Measurements from ENCODE around the gene ZDHHC11B. TPM values are rescaled to one million over a fixed set of nuclear protein-coding genes. Genes with fewer than 3 reads are reported as not detected.
"Not testable (repeated sequence)": the region's sequence is repeated elsewhere in the genome, so short reads cannot be mapped to it uniquely, and the experiment has no call there.

Gene ZDHHC11B
- total and polyA plus RNA-seq, 9 donors = 3.8 to 51.1 (median 10.4) TPM

DNA sequence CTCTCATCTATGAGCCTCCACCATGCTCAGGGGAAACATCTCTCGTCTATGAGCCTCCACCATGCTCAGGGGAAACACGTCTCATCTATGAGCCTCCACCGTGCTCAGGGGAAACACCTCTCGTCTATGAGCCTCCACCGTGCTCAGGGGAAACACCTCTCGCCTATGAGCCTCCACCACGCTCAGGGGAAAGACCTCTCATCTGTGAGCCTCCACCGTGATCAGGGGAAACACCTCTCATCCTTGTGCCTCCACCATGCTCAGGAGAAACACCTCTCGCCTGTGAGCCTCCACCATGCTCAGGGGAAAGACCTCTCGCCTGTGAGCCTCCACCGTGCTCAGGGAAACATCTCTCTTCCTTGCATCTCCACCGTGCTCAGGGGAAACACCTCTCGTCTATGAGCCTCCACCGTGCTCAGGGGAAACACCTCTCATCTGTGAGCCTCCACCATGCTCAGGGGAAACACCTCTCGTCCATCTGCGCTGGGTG, 30.3 kb downstream of the ZDHHC11B start:
- H3K4me3 ChIP-seq (ENCODE audit: low read length); H3K27ac ChIP-seq (ENCODE audit: low read length); H3K9me3 ChIP-seq (replicated peaks; ENCODE audit: control insufficient read depth, low read depth, low read length); H3K27me3 ChIP-seq (ENCODE audit: control insufficient read depth, insufficient read depth, low read length); H3K36me3 ChIP-seq (ENCODE audit: control insufficient read depth, insufficient read depth, low read length): not testable (repeated sequence)
- H3K4me1 ChIP-seq (ENCODE audit: control insufficient read depth, insufficient read depth, low read length) = peaks cover 31% of the 10 kb centered on the region
- peak; percentile 16 for DNase-seq
- 57% methylated on average over 7 of the region's 16 CpGs for WGBS (ENCODE audit: insufficient coverage)

DNA sequence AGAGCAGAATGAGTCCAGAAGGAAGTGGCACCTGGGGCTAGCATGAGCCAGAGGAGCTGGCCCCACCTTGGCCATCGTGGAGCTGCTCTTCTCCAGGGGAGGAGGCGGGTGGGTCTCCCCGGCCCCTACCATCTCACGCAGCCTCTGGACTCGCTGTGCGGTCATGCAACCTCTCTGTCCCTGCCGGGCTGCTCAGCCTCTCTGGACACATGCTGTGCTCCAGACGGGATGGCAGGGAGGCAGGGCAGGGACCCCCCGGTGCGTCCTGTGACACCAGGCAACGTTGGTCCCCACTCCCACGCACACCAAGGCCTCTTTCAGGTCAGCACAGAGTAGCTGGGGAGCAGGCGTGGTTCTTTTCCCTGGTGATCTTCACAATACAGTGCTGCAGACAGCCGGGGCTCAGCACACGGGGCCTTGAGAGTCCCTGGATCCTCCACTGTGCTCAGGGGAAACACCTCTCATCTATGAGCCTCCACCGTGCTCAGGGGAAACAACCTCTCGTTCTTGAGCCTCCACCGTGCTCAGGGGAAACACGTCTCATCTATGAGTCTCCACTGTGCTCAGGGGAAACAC, 30.9 kb downstream of the ZDHHC11B start:
- no CpG with 5 or more reads among the region's 19 CpGs for WGBS (ENCODE audit: insufficient coverage)
- H3K9me3 ChIP-seq (replicated peaks; ENCODE audit: control insufficient read depth, low read depth, low read length); H3K27ac ChIP-seq (ENCODE audit: low read length); H3K27me3 ChIP-seq (ENCODE audit: control insufficient read depth, insufficient read depth, low read length); H3K36me3 ChIP-seq (ENCODE audit: control insufficient read depth, insufficient read depth, low read length); H3K4me3 ChIP-seq (ENCODE audit: low read length); DNase-seq: not testable (repeated sequence)
- H3K4me1 ChIP-seq (ENCODE audit: control insufficient read depth, insufficient read depth, low read length) = peaks cover 26% of the 10 kb centered on the region

DNA sequence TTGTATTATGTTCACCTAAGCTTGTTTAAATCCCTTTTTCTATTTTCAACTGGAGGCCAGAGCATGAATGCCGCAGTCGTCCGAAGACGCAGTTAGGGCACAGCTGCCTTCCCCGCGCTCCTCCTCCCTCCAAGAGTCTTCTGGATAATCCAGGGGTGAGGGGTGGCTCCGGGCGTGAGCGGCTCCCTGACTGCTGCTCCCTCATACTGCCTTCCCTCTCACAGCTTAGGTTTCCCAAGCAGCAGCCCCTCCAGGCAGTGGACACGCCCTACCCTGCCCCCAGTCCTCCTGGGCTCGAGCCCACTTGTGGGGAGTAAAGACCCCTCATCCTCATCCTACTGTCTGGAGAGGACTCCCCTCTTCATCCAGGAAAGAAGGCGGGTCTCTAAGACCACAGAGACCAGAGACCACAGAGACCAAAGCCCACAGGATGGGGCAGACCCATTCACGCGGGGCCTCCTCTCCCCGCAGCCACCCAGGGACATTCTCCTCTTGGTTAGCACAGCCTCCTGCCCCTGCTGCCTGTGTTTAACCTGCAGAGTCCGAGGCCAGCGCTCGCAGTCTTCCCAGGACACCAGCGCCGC, 31.9 kb downstream of the ZDHHC11B start:
- H3K4me3 ChIP-seq (ENCODE audit: low read length); DNase-seq: not testable (repeated sequence)

DNA sequence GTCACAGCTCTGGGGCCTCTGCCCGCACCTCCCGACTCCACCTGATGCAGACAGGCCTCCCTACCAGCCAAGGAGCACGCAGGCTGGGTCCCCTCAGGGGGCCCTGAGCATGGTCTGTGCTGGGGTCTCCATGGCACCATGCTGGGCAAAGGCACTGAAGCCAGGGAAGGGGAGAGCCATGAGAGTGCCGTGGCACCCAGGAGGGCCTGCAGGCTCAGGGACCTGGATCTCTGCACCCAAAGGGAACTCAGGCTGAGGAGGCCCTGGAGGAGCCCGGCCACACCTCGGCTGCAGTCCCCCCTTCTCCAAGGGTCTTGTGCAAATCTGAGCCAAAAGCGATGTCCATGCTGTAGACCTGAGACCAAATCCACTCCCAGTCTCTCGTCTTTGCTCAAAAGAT, 32.5 kb downstream of the ZDHHC11B start:
- not testable (repeated sequence) for H3K4me3 ChIP-seq (ENCODE audit: low read length); DNase-seq; H3K36me3 ChIP-seq (ENCODE audit: control insufficient read depth, insufficient read depth, low read length); H3K9me3 ChIP-seq (replicated peaks; ENCODE audit: control insufficient read depth, low read depth, low read length); H3K27me3 ChIP-seq (ENCODE audit: control insufficient read depth, insufficient read depth, low read length); H3K4me1 ChIP-seq (ENCODE audit: control insufficient read depth, insufficient read depth, low read length); H3K27ac ChIP-seq (ENCODE audit: low read length)
- WGBS (ENCODE audit: insufficient coverage) = no CpG with 5 or more reads among the region's 8 CpGs

More for the DNA sequence above, 31.9 kb downstream of the ZDHHC11B start:
- no CpG with 5 or more reads among the region's 20 CpGs for WGBS (ENCODE audit: insufficient coverage)
- H3K9me3 ChIP-seq (replicated peaks; ENCODE audit: control insufficient read depth, low read depth, low read length); H3K27me3 ChIP-seq (ENCODE audit: control insufficient read depth, insufficient read depth, low read length); H3K27ac ChIP-seq (ENCODE audit: low read length); H3K36me3 ChIP-seq (ENCODE audit: control insufficient read depth, insufficient read depth, low read length): not testable (repeated sequence)
- peaks cover 15% of the 10 kb centered on the region for H3K4me1 ChIP-seq (ENCODE audit: control insufficient read depth, insufficient read depth, low read length)

DNA sequence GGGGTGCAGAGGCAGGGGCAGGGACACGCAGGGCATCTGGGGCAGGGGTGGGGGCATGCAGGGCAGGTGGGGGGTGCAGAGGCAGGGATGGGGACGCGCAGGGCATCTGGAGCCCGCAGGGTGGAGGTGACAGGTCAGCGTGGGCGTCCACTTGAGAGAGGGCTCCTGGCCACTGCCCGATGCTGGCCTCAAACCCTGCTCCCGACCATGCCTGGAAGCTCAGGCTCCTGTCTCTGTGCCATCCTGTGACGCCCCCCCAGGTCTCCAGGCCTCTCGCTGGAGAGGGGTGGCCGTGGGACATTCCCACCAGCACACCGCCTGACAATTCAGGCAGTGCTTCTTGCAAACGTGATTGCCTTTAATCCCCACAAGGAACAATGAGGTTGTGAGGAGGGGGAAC, 33.0 kb downstream of the ZDHHC11B start:
- no peaks in the 10 kb centered on the region for H3K9me3 ChIP-seq (replicated peaks; ENCODE audit: control insufficient read depth, low read depth, low read length)
- WGBS (ENCODE audit: insufficient coverage) = no CpG with 5 or more reads among the region's 13 CpGs
- no peaks in the 10 kb centered on the region for H3K27me3 ChIP-seq (ENCODE audit: control insufficient read depth, insufficient read depth, low read length)
- no peak overlapping the region for H3K4me3 ChIP-seq (ENCODE audit: low read length)
- no peak overlapping the region for H3K27ac ChIP-seq (ENCODE audit: low read length)
- peak; percentile 0 for DNase-seq
- H3K36me3 ChIP-seq (ENCODE audit: control insufficient read depth, insufficient read depth, low read length) = no peaks in the 10 kb centered on the region
- H3K4me1 ChIP-seq (ENCODE audit: control insufficient read depth, insufficient read depth, low read length) = peaks cover 4% of the 10 kb centered on the region

DNA sequence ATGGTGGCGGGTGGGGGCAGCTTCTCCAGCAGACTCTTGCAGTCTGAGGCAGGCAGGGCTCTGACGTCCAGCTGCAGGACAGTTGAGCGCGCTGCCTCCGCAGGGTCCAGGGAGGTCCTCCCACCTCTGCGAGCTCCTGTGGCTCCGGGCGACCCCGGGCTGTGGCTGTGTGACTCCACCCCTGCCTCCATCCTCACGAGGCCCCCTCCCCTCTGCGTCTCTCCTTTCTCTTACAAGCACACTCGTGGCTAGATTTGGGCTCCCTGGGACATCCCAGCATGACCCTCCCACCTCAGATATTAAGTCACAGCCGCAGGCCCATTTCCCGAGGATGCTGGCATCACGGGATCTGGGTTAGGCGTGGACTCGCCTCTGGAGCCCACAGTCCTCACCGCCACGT, 34.3 kb downstream of the ZDHHC11B start:
- H3K4me1 ChIP-seq (ENCODE audit: control insufficient read depth, insufficient read depth, low read length) = not testable (repeated sequence)

DNA sequence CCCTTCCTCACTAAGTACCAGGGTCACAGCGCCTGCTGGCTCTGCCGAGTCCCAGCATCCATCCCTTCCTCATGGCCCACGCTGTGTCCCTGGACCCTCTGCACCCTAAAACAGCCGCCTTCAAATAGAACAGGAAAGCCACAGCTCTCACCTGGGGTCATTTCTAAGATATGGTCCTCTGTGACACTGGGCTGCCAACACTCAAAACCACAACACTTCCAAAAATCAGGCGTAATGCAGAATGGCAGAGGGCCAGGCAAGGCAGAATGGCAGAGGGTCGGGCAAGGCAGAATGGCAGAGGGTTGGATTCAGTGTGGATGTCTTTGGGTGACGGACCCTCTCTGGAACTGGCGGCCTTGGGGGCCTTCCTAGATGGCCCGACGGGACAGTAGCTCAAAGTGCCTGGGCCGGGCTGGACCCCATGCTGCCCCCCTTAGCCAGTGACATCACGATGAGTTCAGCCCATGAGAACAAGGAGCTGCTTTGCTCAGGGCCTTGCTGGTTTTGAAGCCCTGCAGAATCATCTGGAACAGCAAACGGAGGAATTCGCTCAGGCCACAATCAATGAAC, 35.3 kb downstream of the ZDHHC11B start:
- Histone ChIP-seq H3K4me3 (ENCODE audit: low read length) (no peak overlapping the region), H3K9me3 (replicated peaks; ENCODE audit: control insufficient read depth, low read depth, low read length) (no peaks in the 10 kb centered on the region), H3K4me1 (ENCODE audit: control insufficient read depth, insufficient read depth, low read length) (no peaks in the 10 kb centered on the region), H3K27me3 (ENCODE audit: control insufficient read depth, insufficient read depth, low read length) (no peaks in the 10 kb centered on the region), H3K36me3 (ENCODE audit: control insufficient read depth, insufficient read depth, low read length) (no peaks in the 10 kb centered on the region), H3K27ac (ENCODE audit: low read length) (no peak overlapping the region)
- DNase-seq = no peak
- WGBS (ENCODE audit: insufficient coverage) = 84% methylated on average over 7 of the region's 14 CpGs

More for the DNA sequence above, 34.3 kb downstream of the ZDHHC11B start:
- H3K36me3 ChIP-seq (ENCODE audit: control insufficient read depth, insufficient read depth, low read length); H3K9me3 ChIP-seq (replicated peaks; ENCODE audit: control insufficient read depth, low read depth, low read length); DNase-seq; H3K27me3 ChIP-seq (ENCODE audit: control insufficient read depth, insufficient read depth, low read length); H3K4me3 ChIP-seq (ENCODE audit: low read length); H3K27ac ChIP-seq (ENCODE audit: low read length): not testable (repeated sequence)
- 90% methylated on average over 2 of the region's 19 CpGs for WGBS (ENCODE audit: insufficient coverage)

DNA sequence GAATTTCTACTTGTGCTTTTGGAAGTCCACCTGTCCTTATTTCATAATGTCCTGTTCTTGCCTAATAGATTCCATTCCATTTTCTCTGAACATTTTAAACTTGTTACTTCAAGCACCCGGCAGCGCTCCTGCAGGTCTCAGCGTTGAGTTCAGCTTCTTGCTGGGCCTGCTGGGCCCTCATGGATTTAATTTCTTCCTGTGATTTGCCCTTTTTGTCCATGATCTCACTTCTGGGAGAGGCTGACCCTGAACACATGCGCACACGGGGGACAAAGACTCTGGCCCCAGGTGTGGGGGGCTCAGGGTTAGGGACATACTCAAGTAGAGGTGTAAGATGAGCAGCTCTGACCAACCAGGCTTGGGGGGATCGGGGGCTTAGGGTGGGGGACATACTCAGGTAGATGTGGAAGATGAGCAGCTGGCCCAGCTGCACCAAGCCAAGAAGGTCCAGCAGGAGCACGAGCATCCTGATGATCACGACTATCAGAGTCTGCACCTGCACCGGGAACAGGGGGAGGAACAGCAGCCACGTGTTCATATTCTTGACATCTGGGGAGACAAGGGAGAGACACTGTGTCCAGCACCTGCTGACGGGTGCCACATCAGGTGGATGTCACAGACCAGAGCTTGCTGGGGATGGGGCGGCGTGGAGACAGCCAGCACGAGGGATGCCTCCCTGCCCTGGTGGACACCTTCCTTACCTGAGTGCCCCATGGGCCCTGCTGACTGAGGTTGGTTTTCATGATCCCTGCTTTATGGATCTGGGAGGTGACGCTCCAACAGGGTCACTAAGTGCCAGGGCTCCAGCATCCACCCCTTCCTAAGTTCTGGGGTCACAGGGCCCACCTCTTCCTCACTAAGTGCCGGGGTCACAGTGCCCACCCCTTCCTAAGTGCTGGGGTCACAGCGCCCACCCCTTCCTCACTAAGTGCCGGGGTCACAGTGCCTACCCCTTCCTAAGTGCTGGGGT, 36.2 kb downstream of the ZDHHC11B start:
- DNase-seq; H3K27me3 ChIP-seq (ENCODE audit: control insufficient read depth, insufficient read depth, low read length); H3K36me3 ChIP-seq (ENCODE audit: control insufficient read depth, insufficient read depth, low read length); H3K9me3 ChIP-seq (replicated peaks; ENCODE audit: control insufficient read depth, low read depth, low read length); H3K4me1 ChIP-seq (ENCODE audit: control insufficient read depth, insufficient read depth, low read length); H3K4me3 ChIP-seq (ENCODE audit: low read length); H3K27ac ChIP-seq (ENCODE audit: low read length): not testable (repeated sequence)
- WGBS (ENCODE audit: insufficient coverage) = no CpG with 5 or more reads among the region's 18 CpGs

DNA sequence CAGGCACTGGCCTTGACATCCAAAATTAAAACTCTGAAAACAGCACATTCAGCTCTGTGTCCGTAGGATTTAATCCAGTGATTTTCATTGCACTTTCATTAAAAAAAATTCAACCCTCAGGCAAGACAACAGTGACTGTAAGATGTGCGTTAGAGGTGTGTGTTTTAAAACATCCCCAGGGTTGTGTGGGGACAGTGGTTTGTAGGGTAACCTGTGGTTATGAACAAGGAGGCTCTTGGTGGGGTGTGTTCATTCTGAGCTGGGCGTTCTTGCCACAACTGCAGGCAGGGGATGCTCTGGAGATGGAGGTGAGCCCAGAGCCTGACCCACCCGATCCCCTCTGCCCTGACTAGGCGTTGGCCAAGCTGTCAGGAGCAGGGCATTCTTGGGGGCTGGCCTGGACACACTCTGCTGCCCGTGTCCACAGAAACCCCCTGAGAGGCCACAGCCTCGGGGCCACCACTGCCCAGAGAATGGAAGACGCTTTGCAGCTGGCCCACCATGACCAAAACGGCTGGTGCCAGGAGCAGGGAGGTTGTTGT, 37.2 kb downstream of the ZDHHC11B start:
- H3K4me3 ChIP-seq (ENCODE audit: low read length); H3K9me3 ChIP-seq (replicated peaks; ENCODE audit: control insufficient read depth, low read depth, low read length); H3K27ac ChIP-seq (ENCODE audit: low read length); H3K27me3 ChIP-seq (ENCODE audit: control insufficient read depth, insufficient read depth, low read length); H3K4me1 ChIP-seq (ENCODE audit: control insufficient read depth, insufficient read depth, low read length); DNase-seq; H3K36me3 ChIP-seq (ENCODE audit: control insufficient read depth, insufficient read depth, low read length): not testable (repeated sequence)
- WGBS (ENCODE audit: insufficient coverage) = no CpG with 5 or more reads among the region's 9 CpGs
